ENCODE measurements around the gene IKBIP.
"Not testable (repeated sequence)": the region's sequence is repeated elsewhere in the genome, so short reads cannot be mapped to it uniquely, and the experiment has no call there.

The IKBIP gene

DNA sequence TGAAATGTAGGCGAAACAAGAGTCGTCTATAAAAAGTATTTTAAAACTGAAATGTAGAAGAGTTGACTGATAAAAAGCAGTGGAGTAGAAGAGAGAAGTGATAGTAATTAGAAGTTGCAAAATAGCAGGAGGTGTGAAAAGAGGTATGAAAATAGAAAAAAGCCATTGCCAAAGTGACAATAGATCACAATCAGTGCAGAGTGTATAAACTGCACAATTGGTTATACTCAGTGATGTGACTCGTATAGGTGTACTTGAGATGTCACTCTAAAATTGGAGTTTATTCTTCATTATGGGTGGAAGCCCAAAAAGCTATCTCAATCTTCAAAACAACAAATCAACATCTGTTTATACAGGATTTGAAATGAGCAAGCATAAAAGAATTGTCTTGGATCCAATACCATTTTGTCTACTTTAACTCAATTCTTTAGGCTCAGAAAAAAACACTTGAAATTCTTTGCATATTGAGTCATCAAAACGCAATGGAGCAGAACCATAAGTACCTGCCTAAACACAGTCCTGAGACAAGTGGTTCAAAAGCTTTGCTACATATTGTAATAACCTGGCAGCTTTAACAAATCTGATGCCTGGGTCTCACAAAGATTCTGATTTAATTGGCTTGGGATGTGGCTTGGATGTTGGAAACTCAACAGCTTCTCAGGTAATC lies 8.8 kb downstream of the IKBIP start:
- DNase-seq = no peak

- no peak for DNase-seq
Observed at GRCh38 chr12:98618952-98619351, 25.6 kb downstream of the IKBIP start.

DNA sequence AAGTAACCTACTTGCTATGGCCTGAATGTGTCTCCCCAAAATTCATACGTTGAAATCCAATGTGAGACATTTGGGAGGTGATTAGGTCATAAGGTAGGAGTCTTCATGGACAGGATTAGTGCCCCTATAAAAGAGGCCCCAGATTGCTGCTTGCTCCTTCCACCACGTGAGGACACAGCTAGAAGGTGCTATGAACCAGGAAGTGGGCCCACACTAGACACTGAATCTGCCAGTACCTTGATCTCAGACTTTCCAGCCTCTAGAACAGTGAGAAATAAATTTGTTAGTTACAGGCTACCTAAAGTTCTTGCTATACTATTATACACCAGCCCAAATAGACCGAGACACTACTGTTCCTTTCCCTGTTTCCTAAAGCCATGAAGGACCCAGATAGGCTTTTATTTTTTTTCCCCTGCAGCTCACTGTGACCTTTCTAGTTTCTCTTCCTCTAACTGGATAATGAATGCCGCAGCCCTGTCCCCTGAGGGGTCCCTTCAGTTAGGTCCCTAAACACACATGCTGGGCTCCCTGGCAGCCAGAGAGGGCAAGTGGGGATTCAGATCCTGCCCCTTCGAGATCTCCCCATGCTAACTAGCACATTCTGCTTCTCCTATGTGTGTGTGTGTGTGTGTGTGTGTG lies 31.8 kb downstream of the IKBIP start:
- DNase-seq = no peak

- no peak for DNase-seq
Observed at GRCh38 chr12:98610596-98610995, 34.0 kb downstream of the IKBIP start.

GRCh38 chr12:98606359-98606988 lies 38.1 kb downstream of the IKBIP start:
- no peak for DNase-seq

GRCh38 chr12:98601924-98602323 lies 42.7 kb downstream of the IKBIP start:
- no peak for DNase-seq

GRCh38 chr12:98597313-98597712 lies 47.3 kb downstream of the IKBIP start:
- not testable (repeated sequence) for DNase-seq

- no peak for DNase-seq
Observed at GRCh38 chr12:98595243-98595988, 49.2 kb downstream of the IKBIP start.

DNA sequence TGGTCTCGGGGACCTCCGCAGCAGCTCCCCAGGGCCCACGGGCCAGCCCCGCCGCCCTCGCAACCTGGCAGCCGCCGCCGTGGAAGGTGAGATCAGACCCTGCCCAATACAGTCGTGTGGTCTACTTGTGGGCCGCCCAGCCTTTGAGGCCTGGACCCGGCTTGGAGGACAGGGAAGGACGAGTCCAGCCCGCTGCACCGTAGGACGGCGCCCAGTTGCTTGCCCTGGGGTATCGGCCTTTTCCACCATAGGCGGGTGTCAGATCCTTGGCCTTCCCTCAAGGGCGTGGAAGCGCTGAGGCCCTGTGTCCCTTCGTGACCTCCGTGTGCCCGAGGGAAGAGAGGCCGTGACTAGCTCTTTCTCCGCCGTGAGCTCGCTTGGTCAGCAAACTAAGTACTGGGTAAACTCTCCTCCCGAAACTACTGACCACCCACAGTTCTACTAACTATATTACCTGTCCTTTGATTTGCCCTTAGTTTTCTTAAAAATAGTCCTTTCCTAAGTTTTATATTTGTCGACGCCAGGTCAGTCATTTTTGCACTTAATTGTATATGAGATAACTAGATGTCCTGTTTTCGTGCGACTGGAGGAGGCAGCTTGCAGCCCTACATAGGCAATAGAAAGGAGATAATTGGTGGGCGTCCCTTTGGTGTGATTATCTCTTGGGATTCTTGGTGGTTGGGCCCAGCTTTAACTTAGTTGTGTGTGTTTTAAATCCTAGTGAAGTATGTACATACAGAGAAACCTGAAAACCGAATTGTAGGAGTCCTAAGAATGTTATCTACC lies 50.3 kb downstream of the IKBIP start:
- DNase-seq = no peak

GRCh38 chr12:98593351-98594049 lies 51.1 kb downstream of the IKBIP start, which contains the start of gene SLC25A3:
TSS of gene SLC25A3 (plus strand) at chr12:98593686. CDS start at chr12:98593979, 293 bp downstream.
- peak; percentile 92 for DNase-seq

GRCh38 chr12:98592825-98593322 lies 51.7 kb downstream of the IKBIP start:
- DNase-seq = no peak

GRCh38 chr12:98591209-98591608 lies 53.4 kb downstream of the IKBIP start:
- DNase-seq = no peak

GRCh38 chr12:98587084-98587483 lies 57.5 kb downstream of the IKBIP start:
- DNase-seq = no peak

DNA sequence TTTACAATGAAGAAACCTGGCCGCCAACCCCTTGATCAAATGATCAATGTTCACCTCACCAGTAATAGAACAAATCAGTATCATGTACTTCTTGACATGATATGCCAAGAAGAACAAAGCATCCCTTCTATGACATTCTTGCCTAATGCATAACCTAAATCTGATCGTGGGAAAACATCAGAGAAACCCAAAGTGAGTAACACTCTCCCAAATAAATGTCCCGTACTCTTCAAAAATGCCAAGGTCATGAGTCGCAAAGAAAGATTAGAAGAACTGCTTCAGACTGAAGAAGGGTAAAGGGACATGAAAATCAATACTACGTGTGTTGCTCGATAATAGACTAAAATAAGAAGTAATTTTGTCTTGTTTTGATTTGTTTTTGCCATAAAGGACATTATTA lies 62.5 kb downstream of the IKBIP start:
- DNase-seq = no peak

- DNase-seq = no peak
Observed at GRCh38 chr12:98581101-98581500, 63.5 kb downstream of the IKBIP start.

DNA sequence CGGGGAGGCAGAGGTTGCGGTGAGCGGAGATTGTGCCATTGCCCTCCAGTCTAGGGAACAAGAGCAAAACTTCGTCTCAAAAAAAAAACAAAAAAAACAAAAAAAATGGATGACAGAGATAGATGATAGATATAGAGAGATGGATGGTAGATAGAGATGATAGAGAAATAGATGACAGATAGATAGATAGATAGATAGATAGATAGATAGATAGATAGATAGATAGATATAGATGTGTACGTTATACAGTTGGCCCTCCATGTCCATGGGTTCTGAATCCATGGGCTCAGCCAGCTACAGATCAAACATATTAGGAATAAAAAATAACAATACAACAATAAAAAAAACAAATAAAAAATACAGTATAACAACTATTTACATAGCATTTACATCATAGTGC lies 63.9 kb downstream of the IKBIP start:
- DNase-seq = no peak

DNA sequence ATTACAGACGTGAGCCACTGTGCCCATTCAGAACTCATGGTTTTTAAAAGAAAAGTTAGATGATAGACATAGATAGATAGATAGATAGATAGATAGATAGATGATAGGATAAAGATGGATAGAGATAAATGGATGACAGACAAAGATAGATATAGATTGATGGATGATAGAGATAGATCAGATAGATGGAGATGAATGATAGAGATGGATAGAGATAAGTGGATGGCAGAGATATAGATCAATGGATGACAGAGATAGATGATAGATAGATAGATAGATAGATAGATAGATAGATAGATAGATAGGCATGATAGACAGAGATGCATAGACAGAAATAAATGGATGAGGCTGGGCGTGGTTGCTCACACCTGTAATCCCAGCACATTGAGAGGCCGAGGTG lies 64.8 kb downstream of the IKBIP start:
- DNase-seq = no peak

GRCh38 chr12:98579347-98579746 lies 65.2 kb downstream of the IKBIP start:
- no peak for DNase-seq

DNA sequence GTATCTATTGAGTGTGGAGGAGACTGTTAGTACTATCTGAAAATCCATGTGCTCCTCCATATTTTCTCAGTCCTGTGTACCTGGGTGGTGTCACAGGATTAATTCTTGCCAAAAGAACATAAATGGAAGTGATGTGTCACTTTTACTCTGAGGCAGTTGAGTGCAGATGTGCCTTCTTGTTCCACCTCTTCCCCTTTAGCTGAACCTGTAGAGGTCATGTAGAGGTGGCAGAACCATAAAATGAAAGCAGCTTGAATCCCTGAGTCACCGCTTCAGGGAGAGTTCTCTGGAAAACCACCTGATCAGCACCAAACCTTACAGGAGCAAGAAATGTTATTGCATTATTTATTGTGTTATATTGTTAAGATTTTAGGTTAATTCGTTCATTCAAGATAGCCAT lies 65.8 kb downstream of the IKBIP start:
- no peak for DNase-seq

- DNase-seq = no peak
Observed at GRCh38 chr12:98578392-98578791, 66.2 kb downstream of the IKBIP start.

DNA sequence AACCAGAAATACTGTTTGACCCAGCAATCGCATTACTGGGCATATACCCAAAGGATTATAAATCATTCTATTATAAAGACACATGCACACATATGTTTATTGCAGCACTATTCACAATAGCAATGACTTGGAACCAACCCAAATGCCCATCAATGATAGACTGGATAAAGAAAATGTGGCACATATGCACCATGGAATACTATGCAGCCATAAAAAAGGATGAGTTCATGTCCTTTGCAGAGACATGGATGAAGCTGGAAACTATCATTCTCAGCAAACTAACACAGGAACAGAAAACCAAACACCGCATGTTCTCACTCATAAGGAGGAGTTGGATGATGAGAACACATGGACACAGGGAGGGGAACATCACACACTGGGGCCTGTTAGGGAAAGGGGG lies 67.8 kb downstream of the IKBIP start:
- not testable (repeated sequence) for DNase-seq

DNA sequence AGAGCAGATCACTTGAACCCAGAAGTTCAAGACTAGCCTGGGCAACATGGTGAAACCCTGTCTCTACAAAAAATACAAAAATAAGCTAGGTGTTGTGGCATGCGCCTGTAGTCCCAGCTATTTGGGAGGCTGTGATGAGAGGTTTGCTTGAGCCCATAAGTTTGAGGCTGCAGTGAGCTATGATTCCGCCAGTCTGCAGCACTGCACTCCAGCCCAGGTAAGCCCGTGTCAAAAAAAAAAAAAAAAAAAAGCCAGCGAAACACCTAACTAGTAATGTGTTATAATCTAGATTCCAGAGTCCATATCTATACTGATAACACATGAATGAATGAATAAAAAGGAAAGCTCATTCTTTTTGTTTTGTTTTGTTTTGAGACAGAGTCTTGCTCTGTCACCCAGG lies 69.6 kb downstream of the IKBIP start:
- no peak for DNase-seq

Data from activated CD4-positive, alpha-beta T cell treated with anti-CD3 and anti-CD28 coated beads for 1 hour (primary cell).